ENCODE results near the gene SAPCD1. TPM values are rescaled to one million over a fixed set of nuclear protein-coding genes. Genes with fewer than 3 reads are reported as not detected.

Gene SAPCD1
- total and polyA plus RNA-seq, 4 donors: 1.3 to 6.3 (median 3.1) TPM

Small RNA genes lying within 50 kb of the gene (small RNA-seq; reads per million reads assigned to genes)
- gene LY6G6D (ENCODE audit: low replicate concordance) (not detected), gene MSH5-SAPCD1 (ENCODE audit: low replicate concordance) (not detected), gene RF00019 (ENCODE audit: low replicate concordance) (not detected), gene RNU6-850P (ENCODE audit: low replicate concordance) (not detected), gene SAPCD1 (ENCODE audit: low replicate concordance) (not detected)

Other genes with a start within 250 kb of the SAPCD1 start
Only the 30 nearest of the 42 such genes appear.
- gene LST1, start 176.4 kb upstream of the SAPCD1 start, total RNA-seq: 10 to 100 TPM in 1 of 2 donors, 1 to 10 TPM in 1; 9.6 to 78.8 TPM
- 100 to 1,000 TPM in 1 of 2 donors, 10 to 100 TPM in 1; 96.1 to 164 TPM for gene LST1, start 176.4 kb upstream of the SAPCD1 start, polyA plus RNA-seq
- gene NCR3, start 169.7 kb upstream of the SAPCD1 start, total RNA-seq: under 1 TPM in 1 of 2 donors, not detected in 1; 0.64 TPM
- under 1 TPM; 0.61 TPM for gene NCR3, start 169.7 kb upstream of the SAPCD1 start, polyA plus RNA-seq
- 10 to 100 TPM; 38.7 to 86.0 TPM for gene AIF1, start 147.4 kb upstream of the SAPCD1 start, total RNA-seq
- 100 to 1,000 TPM in 1 of 2 donors, 10 to 100 TPM in 1; 89.9 to 345 TPM for gene AIF1, start 147.4 kb upstream of the SAPCD1 start, polyA plus RNA-seq
- 100 to 1,000 TPM in 1 of 2 donors, 10 to 100 TPM in 1; 73.7 to 157 TPM for gene PRRC2A, start 141.9 kb upstream of the SAPCD1 start, total RNA-seq
- 100 to 1,000 TPM in 1 of 2 donors, 10 to 100 TPM in 1; 90.4 to 115 TPM for gene PRRC2A, start 141.9 kb upstream of the SAPCD1 start, polyA plus RNA-seq
- gene BAG6, start 110.0 kb upstream of the SAPCD1 start, total RNA-seq: 100 to 1,000 TPM; 164 to 259 TPM
- 100 to 1,000 TPM; 189 to 322 TPM for gene BAG6, start 110.0 kb upstream of the SAPCD1 start, polyA plus RNA-seq
- gene APOM, start 106.8 kb upstream of the SAPCD1 start, total RNA-seq: 1 to 10 TPM; 1.3 to 2.5 TPM
- gene APOM, start 106.8 kb upstream of the SAPCD1 start, polyA plus RNA-seq: 1 to 10 TPM; 2.2 to 8.8 TPM
- 10 to 100 TPM; 18.9 to 26.8 TPM for gene C6orf47, start 101.9 kb upstream of the SAPCD1 start, total RNA-seq
- 10 to 100 TPM; 23.5 to 24.5 TPM for gene C6orf47, start 101.9 kb upstream of the SAPCD1 start, polyA plus RNA-seq
- 10 to 100 TPM; 13.3 to 16.6 TPM for gene GPANK1, start 97.7 kb upstream of the SAPCD1 start, total RNA-seq
- gene GPANK1, start 97.7 kb upstream of the SAPCD1 start, polyA plus RNA-seq: 10 to 100 TPM; 12.7 to 15.7 TPM
- gene CSNK2B, start 96.6 kb upstream of the SAPCD1 start, total RNA-seq: 100 to 1,000 TPM; 114 to 123 TPM
- gene CSNK2B, start 96.6 kb upstream of the SAPCD1 start, polyA plus RNA-seq: 100 to 1,000 TPM; 150 to 154 TPM
- 10 to 100 TPM in 1 of 2 donors, 1 to 10 TPM in 1; 5.7 to 13.7 TPM for gene LY6G5B, start 92.7 kb upstream of the SAPCD1 start, total RNA-seq
- 1 to 10 TPM; 7.6 to 8.8 TPM for gene LY6G5B, start 92.7 kb upstream of the SAPCD1 start, polyA plus RNA-seq
- gene LY6G5C, start 81.6 kb upstream of the SAPCD1 start, total RNA-seq: 1 to 10 TPM; 3.0 to 5.0 TPM
- 1 to 10 TPM; 2.8 to 3.9 TPM for gene LY6G5C, start 81.6 kb upstream of the SAPCD1 start, polyA plus RNA-seq
- 10 to 100 TPM; 49.5 to 57.7 TPM for gene ABHD16A, start 59.3 kb upstream of the SAPCD1 start, total RNA-seq
- gene ABHD16A, start 59.3 kb upstream of the SAPCD1 start, polyA plus RNA-seq: 10 to 100 TPM; 30.6 to 68.6 TPM
- gene LY6G6F, start 55.8 kb upstream of the SAPCD1 start, total RNA-seq: under 1 TPM in 1 of 2 donors, not detected in 1; 0.21 TPM
- gene LY6G6F, start 55.8 kb upstream of the SAPCD1 start, polyA plus RNA-seq: 1 to 10 TPM in 1 of 2 donors, not detected in 1; 2.2 TPM
- gene LY6G6D, start 47.3 kb upstream of the SAPCD1 start, total RNA-seq: not detected
- not detected for gene LY6G6D, start 47.3 kb upstream of the SAPCD1 start, polyA plus RNA-seq
- gene LY6G6C, start 40.9 kb upstream of the SAPCD1 start, total RNA-seq: not detected
- gene LY6G6C, start 40.9 kb upstream of the SAPCD1 start, polyA plus RNA-seq: under 1 TPM; 0.14 to 0.16 TPM
- 1 to 10 TPM in 1 of 2 donors, under 1 TPM in 1; 0.64 to 1.1 TPM for gene MPIG6B, start 39.3 kb upstream of the SAPCD1 start, total RNA-seq
- 1 to 10 TPM in 1 of 2 donors, under 1 TPM in 1; 0.45 to 2.3 TPM for gene MPIG6B, start 39.3 kb upstream of the SAPCD1 start, polyA plus RNA-seq
- 10 to 100 TPM; 60.3 to 80.0 TPM for gene DDAH2, start 33.4 kb upstream of the SAPCD1 start, total RNA-seq
- gene DDAH2, start 33.4 kb upstream of the SAPCD1 start, polyA plus RNA-seq: 100 to 1,000 TPM; 103 to 130 TPM
- gene CLIC1, start 26.1 kb upstream of the SAPCD1 start, total RNA-seq: 100 to 1,000 TPM; 231 to 368 TPM
- 100 to 1,000 TPM; 387 to 763 TPM for gene CLIC1, start 26.1 kb upstream of the SAPCD1 start, polyA plus RNA-seq
- gene MSH5, start 22.7 kb upstream of the SAPCD1 start, total RNA-seq: 10 to 100 TPM; 11.6 to 17.8 TPM
- 10 to 100 TPM in 1 of 2 donors, 1 to 10 TPM in 1; 4.5 to 15.1 TPM for gene MSH5, start 22.7 kb upstream of the SAPCD1 start, polyA plus RNA-seq
- gene VWA7, start 14.7 kb downstream of the SAPCD1 start, total RNA-seq: 10 to 100 TPM in 1 of 2 donors, 1 to 10 TPM in 1; 4.6 to 14.2 TPM
- 1 to 10 TPM; 2.2 to 6.7 TPM for gene VWA7, start 14.7 kb downstream of the SAPCD1 start, polyA plus RNA-seq
- 10 to 100 TPM; 32.2 to 95.4 TPM for gene VARS1, start 33.1 kb downstream of the SAPCD1 start, total RNA-seq
- 10 to 100 TPM; 36.3 to 45.8 TPM for gene VARS1, start 33.1 kb downstream of the SAPCD1 start, polyA plus RNA-seq
- gene LSM2, start 44.3 kb downstream of the SAPCD1 start, total RNA-seq: 10 to 100 TPM; 22.0 to 39.4 TPM
- 10 to 100 TPM; 52.0 to 66.7 TPM for gene LSM2, start 44.3 kb downstream of the SAPCD1 start, polyA plus RNA-seq
- 1 to 10 TPM; 1.9 to 2.3 TPM for gene HSPA1L, start 52.6 kb downstream of the SAPCD1 start, total RNA-seq
- 1 to 10 TPM; 1.0 to 1.2 TPM for gene HSPA1L, start 52.6 kb downstream of the SAPCD1 start, polyA plus RNA-seq
- 1,000 to 10,000 TPM in 1 of 2 donors, 100 to 1,000 TPM in 1; 118 to 1,149 TPM for gene HSPA1A, start 52.9 kb downstream of the SAPCD1 start, total RNA-seq
- 100 to 1,000 TPM in 1 of 2 donors, 10 to 100 TPM in 1; 90.6 to 161 TPM for gene HSPA1A, start 52.9 kb downstream of the SAPCD1 start, polyA plus RNA-seq
- 1,000 to 10,000 TPM in 1 of 2 donors, 10 to 100 TPM in 1; 99.7 to 1,377 TPM for gene HSPA1B, start 65.1 kb downstream of the SAPCD1 start, total RNA-seq
- 10 to 100 TPM; 33.2 to 99.0 TPM for gene HSPA1B, start 65.1 kb downstream of the SAPCD1 start, polyA plus RNA-seq
- gene NEU1, start 100.2 kb downstream of the SAPCD1 start, total RNA-seq: 10 to 100 TPM; 53.2 to 71.3 TPM
- 10 to 100 TPM; 69.6 to 82.5 TPM for gene NEU1, start 100.2 kb downstream of the SAPCD1 start, polyA plus RNA-seq
- gene SLC44A4, start 116.3 kb downstream of the SAPCD1 start, total RNA-seq: 100 to 1,000 TPM in 1 of 2 donors, 10 to 100 TPM in 1; 66.4 to 121 TPM
- 10 to 100 TPM; 22.2 to 33.0 TPM for gene SLC44A4, start 116.3 kb downstream of the SAPCD1 start, polyA plus RNA-seq
- gene EHMT2, start 135.0 kb downstream of the SAPCD1 start, total RNA-seq: 10 to 100 TPM; 37.6 to 43.4 TPM
- 10 to 100 TPM; 21.2 to 31.9 TPM for gene EHMT2, start 135.0 kb downstream of the SAPCD1 start, polyA plus RNA-seq
- gene ZBTB12, start 139.4 kb downstream of the SAPCD1 start, total RNA-seq: 1 to 10 TPM; 6.4 to 7.3 TPM
- gene ZBTB12, start 139.4 kb downstream of the SAPCD1 start, polyA plus RNA-seq: 1 to 10 TPM; 2.8 to 3.9 TPM
- gene C2, start 165.1 kb downstream of the SAPCD1 start, total RNA-seq: 100 to 1,000 TPM in 1 of 2 donors, 10 to 100 TPM in 1; 28.6 to 194 TPM
- gene C2, start 165.1 kb downstream of the SAPCD1 start, polyA plus RNA-seq: 100 to 1,000 TPM in 1 of 2 donors, 10 to 100 TPM in 1; 69.1 to 230 TPM

Data from lung (tissue), 5 donors.